Measurements from ENCODE around the gene TNIK.
A peak's percentile ranks its signal among the peaks of the same experiment; 100 is the strongest.

Gene TNIK

GRCh38 chr3:171177056-171177455 is 283.1 kb downstream of the TNIK start:
- in situ Hi-C loops (cut with MboI; ENCODE audit: low pct_unique_long_range_greater_than_20kb, low sequenced_read_pairs, unreplicated experiment): no loop called here
- DNase-seq (ENCODE audit: low spot score): no peak
- TF ChIP-seq, protein P1, sequence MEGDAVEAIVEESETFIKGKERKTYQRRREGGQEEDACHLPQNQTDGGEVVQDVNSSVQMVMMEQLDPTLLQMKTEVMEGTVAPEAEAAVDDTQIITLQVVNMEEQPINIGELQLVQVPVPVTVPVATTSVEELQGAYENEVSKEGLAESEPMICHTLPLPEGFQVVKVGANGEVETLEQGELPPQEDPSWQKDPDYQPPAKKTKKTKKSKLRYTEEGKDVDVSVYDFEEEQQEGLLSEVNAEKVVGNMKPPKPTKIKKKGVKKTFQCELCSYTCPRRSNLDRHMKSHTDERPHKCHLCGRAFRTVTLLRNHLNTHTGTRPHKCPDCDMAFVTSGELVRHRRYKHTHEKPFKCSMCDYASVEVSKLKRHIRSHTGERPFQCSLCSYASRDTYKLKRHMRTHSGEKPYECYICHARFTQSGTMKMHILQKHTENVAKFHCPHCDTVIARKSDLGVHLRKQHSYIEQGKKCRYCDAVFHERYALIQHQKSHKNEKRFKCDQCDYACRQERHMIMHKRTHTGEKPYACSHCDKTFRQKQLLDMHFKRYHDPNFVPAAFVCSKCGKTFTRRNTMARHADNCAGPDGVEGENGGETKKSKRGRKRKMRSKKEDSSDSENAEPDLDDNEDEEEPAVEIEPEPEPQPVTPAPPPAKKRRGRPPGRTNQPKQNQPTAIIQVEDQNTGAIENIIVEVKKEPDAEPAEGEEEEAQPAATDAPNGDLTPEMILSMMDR (IDR thresholded peaks at IDR 0.05; ENCODE audit: extremely low read depth, insufficient read depth, missing control alignments): no peak

GRCh38 chr3:171176244-171176933 is 283.8 kb downstream of the TNIK start:
- TF ChIP-seq, protein P1 (IDR thresholded peaks at IDR 0.05; ENCODE audit: extremely low read depth, insufficient read depth, missing control alignments): no peak
- DNase-seq (ENCODE audit: low spot score): no peak
- in situ Hi-C loops (cut with MboI; ENCODE audit: low pct_unique_long_range_greater_than_20kb, low sequenced_read_pairs, unreplicated experiment): no loop called here

- in situ Hi-C loops (cut with MboI; ENCODE audit: low pct_unique_long_range_greater_than_20kb, low sequenced_read_pairs, unreplicated experiment): no loop called here
- no peak for DNase-seq (ENCODE audit: low spot score)
- TF ChIP-seq, protein P1 (IDR thresholded peaks at IDR 0.05; ENCODE audit: extremely low read depth, insufficient read depth, missing control alignments): no peak
These were observed 284.4 kb downstream of the TNIK start for GRCh38 chr3:171175741-171176234.

DNA sequence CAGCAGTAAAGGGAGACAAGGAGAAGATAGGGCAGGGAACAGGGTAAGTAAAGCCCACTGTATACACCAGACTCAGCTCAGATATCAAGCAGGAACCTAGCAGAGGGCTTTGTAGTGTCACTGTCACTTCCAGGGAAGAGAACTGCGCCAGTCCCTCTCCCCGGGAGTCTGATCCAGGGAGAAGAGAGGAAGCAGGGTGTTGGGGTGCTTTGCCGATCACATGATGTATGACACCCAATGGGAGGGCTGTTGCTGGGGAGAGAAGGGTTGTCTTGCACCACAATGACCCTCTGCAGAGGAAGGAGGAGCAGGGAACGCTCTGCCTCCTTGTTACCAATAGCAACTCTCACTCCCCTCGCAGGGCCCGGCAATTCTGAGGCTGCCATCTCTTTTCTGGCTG is 286.5 kb downstream of the TNIK start:
- in situ Hi-C loops (cut with MboI; ENCODE audit: low pct_unique_long_range_greater_than_20kb, low sequenced_read_pairs, unreplicated experiment): no loop called here
- TF ChIP-seq, protein P1 (IDR thresholded peaks at IDR 0.05; ENCODE audit: extremely low read depth, insufficient read depth, missing control alignments): no peak
- DNase-seq (ENCODE audit: low spot score): no peak

GRCh38 chr3:171172070-171172469 is 288.1 kb downstream of the TNIK start:
- DNase-seq (ENCODE audit: low spot score): no peak
- in situ Hi-C loops (cut with MboI; ENCODE audit: low pct_unique_long_range_greater_than_20kb, low sequenced_read_pairs, unreplicated experiment): no loop called here
- TF ChIP-seq, protein P1 (IDR thresholded peaks at IDR 0.05; ENCODE audit: extremely low read depth, insufficient read depth, missing control alignments): peak; percentile 37

DNA sequence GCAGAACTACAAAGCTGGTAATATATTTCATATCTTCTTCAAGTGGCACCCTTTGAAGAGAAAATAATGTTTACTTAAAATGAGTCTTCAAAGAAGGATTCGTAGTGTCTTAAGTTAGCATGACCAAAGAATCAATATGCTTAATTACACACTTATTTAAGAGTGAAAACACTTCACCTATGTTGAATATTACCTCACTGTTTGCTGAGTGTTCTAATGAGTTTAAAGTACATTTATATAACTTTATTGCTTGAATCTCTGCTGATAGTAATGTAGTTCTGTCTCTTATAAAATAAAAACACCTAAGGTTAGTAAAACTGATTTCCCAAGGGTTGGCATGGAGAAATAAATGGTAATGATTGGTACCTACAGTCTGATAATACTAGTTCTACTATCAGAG is 290.3 kb downstream of the TNIK start:
- DNase-seq (ENCODE audit: low spot score): no peak
- in situ Hi-C loops (cut with MboI; ENCODE audit: low pct_unique_long_range_greater_than_20kb, low sequenced_read_pairs, unreplicated experiment): no loop called here
- TF ChIP-seq, protein P1 (IDR thresholded peaks at IDR 0.05; ENCODE audit: extremely low read depth, insufficient read depth, missing control alignments): no peak
